ENCODE measurements around the gene OR1F1. TPM values are rescaled to one million over a fixed set of nuclear protein-coding genes. Genes with fewer than 3 reads are reported as not detected.
"Not testable (repeated sequence)": the region's sequence is repeated elsewhere in the genome, so short reads cannot be mapped to it uniquely, and the experiment has no call there.

The OR1F1 gene
- total RNA-seq, 1 experiment from 2014 or later: not detected

DNA sequence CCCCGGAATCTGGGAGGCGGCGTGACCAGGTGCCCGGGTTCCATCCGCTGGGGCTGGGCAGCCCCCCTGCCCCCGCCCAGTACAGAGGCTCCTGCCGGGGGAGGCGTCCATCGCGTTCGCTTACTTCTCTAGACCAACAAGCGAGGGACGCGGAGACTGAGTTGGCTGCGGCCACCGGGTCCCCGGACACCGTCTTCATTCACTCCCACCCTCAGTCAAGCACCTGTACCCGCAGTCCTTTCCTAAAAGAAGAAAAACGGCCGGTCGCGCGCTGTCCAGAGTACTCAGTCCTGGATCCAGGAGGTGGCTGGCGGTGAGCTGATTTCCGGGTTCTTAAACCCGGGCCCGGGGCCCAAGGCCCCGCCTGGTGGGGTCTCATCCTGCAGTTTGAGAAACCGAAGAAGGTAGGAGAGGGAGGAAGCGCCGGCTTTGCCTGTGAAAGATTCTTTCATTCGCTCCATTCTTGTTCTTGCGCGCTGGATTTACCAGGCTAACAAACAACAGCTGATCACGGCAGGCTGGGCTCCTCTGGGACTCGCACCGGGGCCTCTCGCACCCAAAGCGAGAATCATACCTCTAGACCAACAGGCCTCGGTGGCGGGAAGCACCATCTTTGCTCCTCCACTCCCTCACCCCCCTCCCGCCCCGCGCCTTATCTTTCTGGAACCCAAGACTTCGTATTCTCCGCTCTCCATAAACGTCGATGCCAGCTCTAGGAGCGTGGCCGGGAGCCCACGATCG, 17.4 kb upstream of the OR1F1 start:
- DNase-seq (ENCODE audit: low read depth): no peak

DNA sequence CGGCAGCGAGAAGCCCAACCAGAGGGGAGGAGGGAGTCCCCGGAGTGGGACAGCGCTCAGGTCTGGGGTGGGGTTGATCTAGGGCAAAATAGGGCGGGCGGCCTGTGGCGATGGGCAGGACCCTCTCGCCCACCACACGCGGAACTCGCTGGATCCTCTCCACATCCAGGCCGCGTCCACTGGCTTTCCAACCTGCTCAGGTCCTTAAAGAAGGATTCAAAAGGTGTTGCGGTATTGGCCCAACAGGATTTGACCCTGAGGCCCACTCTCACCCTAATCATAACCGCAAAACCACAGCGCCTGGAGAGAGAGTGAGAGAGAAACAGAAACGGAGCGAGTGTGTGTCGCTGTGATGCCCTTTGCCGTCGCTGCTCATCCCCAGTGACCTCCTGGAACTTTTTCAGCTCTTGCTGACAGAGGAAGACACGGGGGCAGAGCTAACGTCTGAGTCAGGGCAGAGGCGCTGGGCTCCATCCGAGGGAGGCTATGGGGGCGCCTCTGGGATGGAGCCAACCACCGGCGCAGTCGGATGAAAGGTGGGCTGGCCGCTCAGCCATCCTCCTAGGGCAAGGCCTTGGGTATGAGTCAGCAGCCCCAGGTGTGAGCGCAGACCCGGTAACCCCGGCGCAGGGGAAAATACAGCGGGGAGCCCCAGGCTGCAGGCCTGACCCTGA, 16.7 kb upstream of the OR1F1 start:
- in situ Hi-C loops (cut with HindIII; ENCODE audit: low pct_unique_long_range_greater_than_20kb, low sequenced_read_pairs): no loop called here
- no peak for DNase-seq (ENCODE audit: low read depth)

More for the DNA sequence above, 17.4 kb upstream of the OR1F1 start:
- in situ Hi-C loops (cut with HindIII; ENCODE audit: low pct_unique_long_range_greater_than_20kb, low sequenced_read_pairs): no loop called here

DNA sequence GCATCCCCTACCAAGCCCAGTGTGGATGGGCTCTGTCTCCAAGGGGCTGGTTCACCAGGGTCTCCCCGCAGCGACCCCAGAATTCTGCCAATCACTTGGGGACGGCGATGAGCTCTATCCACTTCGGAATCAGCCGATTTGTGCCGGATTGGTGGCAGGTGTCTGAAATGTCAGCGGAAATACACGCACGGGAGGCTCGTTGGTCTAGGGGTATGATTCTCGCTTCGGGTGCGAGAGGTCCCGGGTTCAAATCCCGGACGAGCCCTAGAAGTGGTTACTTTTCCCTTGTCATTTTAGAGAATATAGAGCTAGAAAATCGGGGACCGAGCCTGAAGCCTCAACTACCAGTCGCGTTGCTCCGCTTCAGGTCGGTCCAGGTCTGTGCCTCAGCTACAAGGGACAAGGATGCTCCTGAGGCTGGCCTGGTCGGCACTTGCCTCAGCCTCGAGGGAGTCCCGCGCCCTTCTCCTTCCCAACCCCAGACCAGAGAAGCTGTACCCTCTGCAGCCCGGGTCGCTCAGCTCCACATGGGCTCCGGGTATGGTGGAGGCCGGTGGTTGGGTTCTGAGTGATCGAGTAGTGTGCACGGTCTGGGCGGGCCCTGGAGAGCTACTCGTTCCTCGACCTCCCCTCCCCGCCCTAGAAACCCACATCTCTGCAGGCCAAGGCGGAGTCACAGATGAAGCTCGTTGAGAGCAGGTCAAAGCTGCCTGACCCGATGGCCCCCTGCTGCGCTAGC, 16.0 kb upstream of the OR1F1 start:
- DNase-seq (ENCODE audit: low read depth): no peak
- in situ Hi-C loops (cut with HindIII; ENCODE audit: low pct_unique_long_range_greater_than_20kb, low sequenced_read_pairs): no loop called here

DNA sequence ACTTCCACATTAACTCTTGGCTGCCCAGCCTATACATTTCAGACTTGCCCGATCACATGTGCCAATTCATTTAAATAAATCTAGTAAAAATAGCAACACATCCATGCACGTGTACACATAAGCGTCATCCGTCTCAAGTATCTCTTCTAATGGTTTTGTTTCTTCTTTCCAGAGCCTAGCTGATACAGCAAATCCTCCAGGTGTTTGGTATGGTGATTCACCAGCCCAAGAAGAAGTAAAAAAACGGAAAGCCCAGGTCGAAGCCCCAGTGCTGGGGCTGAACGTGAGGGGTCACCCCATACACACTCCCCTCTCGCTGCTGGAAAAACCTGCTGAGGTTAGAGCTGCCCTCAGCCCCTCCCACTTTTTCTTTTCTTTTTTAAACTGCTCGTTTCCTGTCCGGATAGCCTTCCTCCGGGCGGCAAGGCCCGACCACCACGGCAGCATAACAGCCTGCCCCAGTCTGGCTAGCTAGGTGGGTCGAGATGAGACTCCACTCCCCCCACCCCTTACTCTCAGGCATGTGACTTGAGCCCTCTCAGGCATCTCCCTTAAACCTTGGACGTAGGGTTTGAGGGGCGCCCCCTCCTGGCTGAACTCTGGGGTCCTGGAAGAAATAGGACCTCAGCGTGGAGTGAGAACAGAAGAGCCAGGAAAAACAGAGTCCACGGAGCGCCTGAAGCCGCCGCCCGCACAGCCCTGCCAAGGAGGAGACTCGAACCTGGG, 13.9 kb upstream of the OR1F1 start:
- no peak for DNase-seq (ENCODE audit: low read depth)
- in situ Hi-C loops (cut with HindIII; ENCODE audit: low pct_unique_long_range_greater_than_20kb, low sequenced_read_pairs): no loop called here

DNA sequence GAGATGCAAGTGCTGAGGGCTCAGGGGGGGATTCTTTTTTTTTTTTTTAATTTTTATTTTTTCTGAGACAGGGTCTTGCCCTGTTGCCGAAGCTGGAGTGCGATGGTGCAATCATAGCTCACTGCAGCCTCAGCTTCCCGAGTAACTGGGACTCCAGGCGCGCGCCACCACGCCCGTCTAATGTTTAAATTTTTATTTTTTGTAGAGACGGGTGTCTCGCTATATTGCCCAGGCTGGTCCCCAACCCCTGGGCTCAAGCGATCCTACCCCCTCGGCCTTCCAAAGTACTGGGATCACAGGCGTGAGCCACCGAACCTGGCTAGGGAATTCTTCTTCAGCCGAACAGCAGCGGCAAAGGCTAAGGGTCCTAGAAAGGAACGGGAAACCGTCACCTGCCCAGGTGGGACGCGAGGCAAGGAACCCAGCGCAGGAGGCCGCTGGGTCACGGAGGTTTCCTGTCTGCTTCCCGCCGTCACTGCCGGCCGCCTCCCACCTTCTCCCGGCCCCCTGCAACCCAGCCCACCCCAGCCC, 13.3 kb upstream of the OR1F1 start:
- in situ Hi-C loops (cut with HindIII; ENCODE audit: low pct_unique_long_range_greater_than_20kb, low sequenced_read_pairs): no loop called here
- DNase-seq (ENCODE audit: low read depth): no peak

DNA sequence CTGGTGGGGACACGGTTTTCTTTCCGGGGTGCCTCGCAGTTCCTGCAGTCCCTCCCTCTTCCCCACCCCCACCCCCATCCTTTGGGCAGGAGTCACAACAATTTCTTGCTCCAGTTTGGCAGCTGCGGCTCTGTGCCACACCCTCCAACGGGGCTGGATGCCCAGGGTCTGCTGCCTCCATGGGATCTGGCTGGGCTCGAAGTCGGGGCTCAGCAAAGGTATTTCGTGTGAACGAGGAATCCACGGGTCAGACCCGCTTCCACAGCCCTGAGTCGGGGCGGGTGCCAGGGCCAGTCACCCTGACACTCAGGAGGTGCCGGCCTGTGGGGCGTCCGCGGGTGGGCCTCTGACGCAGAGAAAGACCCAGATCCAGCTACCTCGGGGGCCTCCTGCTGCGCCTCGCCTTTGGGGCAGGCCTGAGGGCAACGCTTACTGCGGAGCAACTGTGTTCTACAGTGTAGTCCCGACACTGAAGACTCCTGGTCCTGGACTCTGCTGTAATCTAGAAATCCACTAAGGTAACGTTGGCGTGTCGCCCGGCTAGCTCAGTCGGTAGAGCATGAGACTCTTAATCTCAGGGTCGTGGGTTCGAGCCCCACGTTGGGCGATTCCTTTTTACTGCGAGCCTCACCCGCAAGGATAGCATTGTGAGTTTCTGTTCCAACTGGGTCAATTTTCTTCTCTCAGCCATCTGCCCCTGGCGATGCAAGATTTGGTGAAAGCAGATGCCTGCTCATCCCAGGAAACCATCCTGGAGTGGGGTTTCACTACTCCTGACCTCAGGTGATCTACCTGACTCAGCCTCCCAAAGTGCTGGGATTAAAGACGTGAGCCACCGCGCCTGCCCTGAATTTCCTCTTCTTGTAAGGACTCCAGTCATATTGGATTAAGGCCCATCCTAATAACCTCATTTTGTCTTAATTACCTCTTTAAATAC, 12.6 kb upstream of the OR1F1 start:
- no peak for DNase-seq (ENCODE audit: low read depth)
- in situ Hi-C loops (cut with HindIII; ENCODE audit: low pct_unique_long_range_greater_than_20kb, low sequenced_read_pairs): no loop called here

DNA sequence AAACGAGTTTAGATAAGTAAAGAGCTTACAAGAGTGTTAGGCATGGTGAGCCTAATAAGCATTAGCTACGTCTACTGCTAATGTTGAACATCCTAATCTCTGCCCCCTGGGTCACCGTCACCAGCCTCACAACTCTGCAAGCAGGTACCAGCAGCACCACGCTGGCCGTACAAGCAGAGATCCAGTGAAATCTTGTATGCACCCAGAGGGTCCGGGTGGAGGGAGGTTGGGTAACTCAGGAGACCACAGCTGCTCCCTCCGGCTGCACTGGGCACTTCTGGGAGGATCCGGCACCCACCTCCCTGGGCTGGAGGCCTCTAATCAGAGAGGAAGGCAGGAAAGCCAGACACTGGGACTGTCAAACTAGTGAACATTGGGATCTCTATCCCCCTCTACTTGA, 8.4 kb upstream of the OR1F1 start:
- in situ Hi-C loops (cut with HindIII; ENCODE audit: low pct_unique_long_range_greater_than_20kb, low sequenced_read_pairs): no loop called here
- no peak for DNase-seq (ENCODE audit: low read depth)

DNA sequence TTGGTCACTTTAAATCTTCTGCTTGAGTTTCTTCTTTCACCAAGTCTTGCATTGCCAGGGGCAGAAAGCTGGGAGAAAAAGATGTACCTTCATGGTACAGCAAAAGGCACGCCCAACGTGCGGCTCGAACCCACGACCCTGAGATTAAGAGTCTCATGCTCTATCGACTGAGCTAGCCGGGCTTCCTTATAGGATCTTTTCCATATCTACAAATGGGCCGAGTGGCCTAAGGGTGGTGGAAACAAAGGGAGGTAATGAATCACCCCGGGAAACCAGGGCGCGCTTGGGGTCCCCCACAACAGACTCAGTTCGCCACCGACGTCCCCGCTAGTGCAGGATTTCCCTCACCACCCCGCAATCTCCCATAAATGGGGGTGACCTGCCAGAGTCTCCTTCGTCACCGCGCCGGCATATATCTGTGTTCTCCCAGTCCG, 7.5 kb upstream of the OR1F1 start:
- no peak for DNase-seq (ENCODE audit: low read depth)
- in situ Hi-C loops (cut with HindIII; ENCODE audit: low pct_unique_long_range_greater_than_20kb, low sequenced_read_pairs): no loop called here

DNA sequence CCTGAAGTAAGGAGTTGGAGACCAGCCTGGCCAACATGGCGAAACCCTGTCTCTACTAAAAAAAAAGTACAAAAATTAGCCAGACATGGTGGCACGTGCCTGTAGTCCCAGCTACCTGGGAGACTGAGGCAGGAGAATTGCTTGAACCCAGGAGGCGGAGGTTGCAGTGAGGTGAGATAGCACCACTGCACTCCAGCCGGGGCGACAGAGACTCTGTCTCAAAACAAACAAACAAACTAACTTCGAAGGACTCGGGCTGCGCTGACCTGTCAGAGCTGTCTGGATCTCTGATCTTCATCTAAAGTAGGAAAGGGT, 5.8 kb upstream of the OR1F1 start:
- DNase-seq (ENCODE audit: low read depth); in situ Hi-C loops (cut with HindIII; ENCODE audit: low pct_unique_long_range_greater_than_20kb, low sequenced_read_pairs): not testable (repeated sequence)

DNA sequence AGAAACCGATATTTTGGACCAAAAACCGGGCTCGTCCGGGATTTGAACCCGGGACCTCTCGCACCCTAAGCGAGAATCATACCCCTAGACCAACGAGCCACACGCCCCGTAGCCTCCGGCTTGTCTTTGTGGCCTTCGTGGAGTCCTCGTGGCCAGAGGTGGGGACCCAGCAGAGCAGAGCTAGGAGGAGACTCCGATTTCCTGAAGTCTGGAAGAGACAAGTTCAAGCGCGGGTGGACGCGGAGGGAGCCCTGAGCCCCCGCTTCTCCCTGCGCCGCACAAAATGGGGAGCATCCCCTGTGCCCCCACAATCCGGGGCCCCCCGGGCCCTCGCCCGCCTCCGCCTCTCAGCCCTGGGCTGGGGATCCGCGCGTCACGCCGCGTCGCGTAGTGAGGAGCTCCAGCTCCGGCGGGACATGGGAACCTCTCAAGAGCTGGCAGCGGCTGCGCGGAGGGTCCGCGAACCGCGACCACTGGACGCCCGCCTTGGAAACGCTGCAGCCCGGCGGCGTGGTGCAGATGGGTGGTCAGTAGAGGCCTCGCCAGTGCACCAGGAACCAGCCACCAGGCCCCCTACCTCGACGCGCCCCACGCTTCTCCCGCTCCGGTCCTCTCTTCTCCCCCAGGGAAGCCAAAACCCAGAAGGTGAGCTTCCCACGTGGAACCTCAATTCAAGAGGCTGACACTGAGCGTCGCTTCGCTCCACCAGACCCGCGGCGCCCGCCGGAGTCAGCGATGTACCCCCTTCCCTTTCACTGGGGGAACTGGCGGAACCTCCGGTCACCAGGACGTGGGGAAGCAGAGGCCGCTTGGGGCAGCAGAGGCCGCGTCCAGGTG, 5.2 kb upstream of the OR1F1 start:
- peak; percentile 80 for DNase-seq (ENCODE audit: low read depth)
- in situ Hi-C loops (cut with HindIII; ENCODE audit: low pct_unique_long_range_greater_than_20kb, low sequenced_read_pairs): no loop called here

DNA sequence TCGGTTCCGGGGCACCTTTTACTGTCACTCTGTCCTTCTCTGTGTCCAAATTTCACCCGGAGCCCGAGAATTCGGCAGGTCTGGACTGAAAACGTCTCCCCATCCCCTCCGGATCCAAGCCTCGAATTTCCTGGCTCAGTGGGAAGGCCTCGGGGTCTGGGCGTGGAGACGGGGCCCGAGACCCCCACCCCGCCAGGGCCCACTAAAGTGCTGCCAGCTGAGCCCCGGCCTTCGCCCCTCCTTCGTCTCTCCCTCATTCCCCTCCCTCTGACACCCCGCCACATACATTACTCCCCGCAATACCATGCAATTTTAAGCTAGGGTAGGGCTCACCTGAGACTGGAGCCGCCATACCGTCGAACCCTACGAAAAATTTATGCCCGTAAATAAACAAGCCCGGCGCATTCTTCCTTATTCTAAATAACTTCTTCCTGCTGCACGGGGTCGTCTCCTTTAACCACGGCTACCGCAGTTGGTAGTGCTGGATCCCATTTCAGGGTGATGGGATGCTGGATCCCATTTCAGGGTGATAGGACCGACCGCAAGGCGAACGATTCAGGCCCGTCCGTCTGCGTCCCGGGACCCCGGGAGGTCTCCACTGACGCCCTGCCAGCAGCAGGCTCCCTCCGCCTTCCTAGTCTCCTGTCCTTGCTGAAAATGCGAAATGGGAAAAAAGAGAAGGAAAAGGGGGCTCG, 4.4 kb upstream of the OR1F1 start:
- no peak for DNase-seq (ENCODE audit: low read depth)
- in situ Hi-C loops (cut with HindIII; ENCODE audit: low pct_unique_long_range_greater_than_20kb, low sequenced_read_pairs): no loop called here

DNA sequence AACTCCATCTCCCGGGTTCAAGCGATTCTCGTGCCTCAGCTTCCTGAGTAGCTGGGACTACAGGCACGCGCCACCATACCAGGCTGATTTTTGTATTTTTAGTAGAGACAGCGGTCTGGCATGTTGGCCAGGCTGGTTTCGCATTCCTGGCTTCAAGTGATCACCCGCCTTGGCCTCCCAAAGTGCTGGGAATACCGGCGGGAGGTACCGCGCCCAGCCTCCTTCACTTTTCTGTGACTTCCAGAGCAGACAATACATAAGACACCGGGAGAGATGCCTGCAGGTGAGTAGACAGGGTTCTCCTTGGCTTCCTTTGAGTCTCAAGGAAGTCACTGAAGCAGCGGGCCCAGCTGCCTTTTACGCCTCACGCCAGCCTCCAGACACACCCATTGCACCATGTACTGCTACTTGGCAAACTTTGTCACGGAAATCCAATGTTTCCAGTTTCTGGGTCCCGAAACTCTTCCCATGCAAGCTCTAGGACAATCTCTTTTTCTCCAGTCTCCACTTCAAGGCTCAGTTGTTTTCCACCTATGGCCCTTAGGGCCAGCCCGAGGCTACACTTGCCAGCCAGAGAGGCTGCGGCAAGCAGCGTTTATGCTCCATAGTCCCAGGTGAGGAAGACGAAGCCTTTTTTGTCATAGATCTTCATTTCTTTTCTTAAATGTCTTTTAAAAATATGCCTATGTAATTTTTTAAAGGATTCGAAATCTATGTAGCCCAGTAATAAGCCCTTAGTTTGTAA, 886 bp upstream of the OR1F1 start:
- in situ Hi-C loops (cut with HindIII; ENCODE audit: low pct_unique_long_range_greater_than_20kb, low sequenced_read_pairs): no loop called here
- DNase-seq (ENCODE audit: low read depth): no peak

DNA sequence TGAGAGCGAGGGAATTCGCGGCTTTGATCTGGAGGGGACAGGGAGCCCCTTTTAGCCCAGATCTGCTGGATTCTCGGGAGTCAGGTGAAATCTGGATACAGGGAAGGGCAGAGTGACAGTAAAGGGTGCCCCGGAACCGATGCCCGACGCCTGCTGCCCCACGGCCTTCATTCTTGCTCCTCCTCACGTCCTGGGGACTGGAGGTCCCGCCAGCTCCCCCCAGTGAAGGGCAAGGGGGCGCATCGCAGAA, 596 bp downstream of the OR1F1 start:
- no peak for DNase-seq (ENCODE audit: low read depth)
- in situ Hi-C loops (cut with HindIII; ENCODE audit: low pct_unique_long_range_greater_than_20kb, low sequenced_read_pairs): no loop called here

DNA sequence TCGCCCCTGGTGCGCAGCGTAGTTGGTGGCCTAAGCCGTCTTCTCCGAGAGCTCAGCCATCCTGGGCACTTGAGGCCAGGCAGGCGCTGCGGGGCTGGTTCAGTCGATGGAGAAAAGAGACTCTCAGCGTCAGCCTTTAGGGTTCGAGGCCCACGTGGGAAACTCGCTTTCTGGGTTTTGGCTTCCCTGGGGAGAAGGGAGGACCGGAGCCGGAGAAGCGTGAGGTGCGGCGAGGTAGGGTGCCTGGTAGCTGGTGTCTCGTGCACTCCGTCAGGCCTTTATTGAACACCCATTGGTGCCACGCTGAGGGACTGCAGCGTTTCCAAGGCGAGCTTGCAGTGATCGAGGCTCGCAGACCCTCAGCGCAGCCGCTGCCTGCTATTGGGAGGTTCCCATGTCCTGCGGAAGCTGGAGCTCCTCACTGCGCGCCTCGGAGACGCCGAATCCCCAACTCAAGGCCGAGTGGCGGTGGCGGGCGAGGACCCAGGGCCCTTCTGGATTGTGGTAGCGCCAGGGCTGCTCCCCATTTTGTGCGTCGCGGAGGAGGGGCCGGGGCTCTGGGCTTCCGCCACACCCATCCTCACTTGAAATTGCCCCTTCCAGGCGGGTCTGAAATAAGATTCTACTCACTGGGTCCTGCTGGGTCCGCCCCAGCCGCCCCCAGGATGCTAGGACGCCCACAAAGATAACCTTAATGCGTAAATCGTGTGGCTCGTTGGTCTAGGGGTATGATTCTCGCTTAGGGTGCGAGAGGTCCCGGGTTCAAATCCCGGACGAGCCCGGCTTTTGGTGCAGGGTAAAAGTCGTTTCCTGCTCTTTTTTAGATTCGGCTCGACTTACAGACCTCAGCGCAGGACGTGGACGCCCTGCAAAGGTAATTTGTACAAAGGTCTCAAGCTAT, 1.2 kb downstream of the OR1F1 start:
- in situ Hi-C loops (cut with HindIII; ENCODE audit: low pct_unique_long_range_greater_than_20kb, low sequenced_read_pairs): no loop called here
- peak; percentile 56 for DNase-seq (ENCODE audit: low read depth)

DNA sequence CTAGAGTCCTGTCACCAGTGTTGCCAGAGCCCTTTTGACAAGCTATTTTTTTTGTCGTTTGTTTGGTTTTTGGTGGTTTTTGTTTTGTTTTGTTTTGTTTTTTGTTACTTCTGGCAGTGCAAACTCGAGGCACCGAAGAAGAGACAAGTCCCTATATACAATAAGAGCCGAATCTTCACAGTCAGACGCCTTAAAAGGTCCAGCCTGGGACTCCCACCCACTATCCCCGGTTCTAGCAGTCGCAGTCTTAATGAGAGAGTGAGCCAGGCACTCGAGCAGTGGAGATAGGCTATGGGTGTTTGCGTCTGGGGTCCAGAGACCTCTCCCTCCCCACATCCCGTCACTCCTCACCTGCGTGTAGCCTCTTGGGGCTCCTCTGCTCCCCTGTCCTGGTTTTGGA, 1.9 kb downstream of the OR1F1 start:
- in situ Hi-C loops (cut with HindIII; ENCODE audit: low pct_unique_long_range_greater_than_20kb, low sequenced_read_pairs): no loop called here

More for the DNA sequence above, 1.9 kb downstream of the OR1F1 start:
- no peak for DNase-seq (ENCODE audit: low read depth)

Measured in Caki2 (cell line).